VCaP (cell line): ENCODE results near the gene MAN2A1.

ENCODE experiments used
- H3K27ac ChIP-seq: fragments of 450-650 bp; 2 replicates; pipeline ENCODE4 v1.5.1; 2017
- CTCF ChIP-seq: fragments of 450-650 bp; conservative IDR thresholded peaks from 2 replicates; pipeline ENCODE4 v1.5.1; 2017; ENCODE audit warnings: mild to moderate bottlenecking, moderate library complexity

Gene MAN2A1

GRCh38 chr5:109855056-109855455, 165.3 kb downstream of the MAN2A1 start:
- TF ChIP-seq CTCF: no peak
- H3K27ac ChIP-seq: no peak overlapping the region

GRCh38 chr5:109857405-109858031, 167.8 kb downstream of the MAN2A1 start:
- no peak for TF ChIP-seq CTCF
- no peak overlapping the region for H3K27ac ChIP-seq

GRCh38 chr5:109859537-109859936, 169.8 kb downstream of the MAN2A1 start:
- H3K27ac ChIP-seq: no peak overlapping the region
- TF ChIP-seq CTCF: no peak

GRCh38 chr5:109862301-109862700, 172.6 kb downstream of the MAN2A1 start:
- no peak for TF ChIP-seq CTCF
- H3K27ac ChIP-seq: no peak overlapping the region

GRCh38 chr5:109863752-109864151, 174.0 kb downstream of the MAN2A1 start:
- no peak overlapping the region for H3K27ac ChIP-seq

GRCh38 chr5:109865637-109866036, 175.9 kb downstream of the MAN2A1 start:
- no peak for TF ChIP-seq CTCF
- H3K27ac ChIP-seq: no peak overlapping the region

More at GRCh38 chr5:109863752-109864151, 174.0 kb downstream of the MAN2A1 start:
- TF ChIP-seq CTCF: no peak

GRCh38 chr5:109866051-109866450, 176.3 kb downstream of the MAN2A1 start:
- H3K27ac ChIP-seq: no peak overlapping the region

More at GRCh38 chr5:109866051-109866450, 176.3 kb downstream of the MAN2A1 start:
- TF ChIP-seq CTCF: no peak
